HepG2 (cell line): ENCODE measurements around the gene ARHGAP19. TPM values are rescaled to one million over a fixed set of nuclear protein-coding genes. Genes with fewer than 3 reads are reported as not detected.

Source experiments
- ARID3A ChIP-seq: IDR thresholded peaks from 2 replicates; pipeline ENCODE4 v1.6.1; 2012; ENCODE audit warnings: low read depth, low read length, improper control_type of control experiment
- EZH2 ChIP-seq: conservative IDR thresholded peaks from 2 replicates; pipeline ENCODE4 v1.6.1; 2012; ENCODE audit warnings: mild to moderate bottlenecking, low read depth, low read length, moderate library complexity
- GMEB1 ChIP-seq: sonication (generic); formaldehyde crosslinking; IDR thresholded peaks from 2 replicates; pipeline ENCODE4 v1.5.1; 2020; ENCODE audit warnings: missing genetic modification reagents, mild to moderate bottlenecking, borderline replicate concordance
- HOXA7 ChIP-seq: sonication (generic); formaldehyde crosslinking; IDR thresholded peaks from 2 replicates; pipeline ENCODE4 v1.8.1; 2022; ENCODE audit warnings: mild to moderate bottlenecking, missing genetic modification reagents, moderate library complexity
- KMT2B ChIP-seq: IDR thresholded peaks from 2 replicates; pipeline ENCODE4 v1.6.1; 2016; ENCODE audit warnings: missing genetic modification reagents, missing compliant biosample characterization
- NFYC ChIP-seq: IDR thresholded peaks from 2 replicates; pipeline ENCODE4 v1.6.1; 2016; ENCODE audit warnings: missing genetic modification reagents, missing compliant biosample characterization
- NRL ChIP-seq: sonication (generic); formaldehyde crosslinking; IDR thresholded peaks from 2 replicates; pipeline ENCODE4 v1.5.0; 2020; ENCODE audit warnings: missing genetic modification reagents, mild to moderate bottlenecking, moderate library complexity, borderline replicate concordance
- PHF5A ChIP-seq: IDR thresholded peaks from one replicate; pipeline ENCODE4 v1.6.1; 2018; ENCODE audit warnings: low read depth, missing genetic modification reagents; ENCODE audit not compliant: unreplicated experiment
- POLR2G ChIP-seq: fragments of 200-400 bp; formaldehyde crosslinking; IDR thresholded peaks from 2 replicates; pipeline ENCODE4 v1.6.1; 2018; ENCODE audit warnings: mild to moderate bottlenecking, low read depth, low read length, moderate library complexity
- RERE ChIP-seq: IDR thresholded peaks from 2 replicates; pipeline ENCODE4 v1.6.1; 2016; ENCODE audit warnings: low read depth, missing genetic modification reagents, missing compliant biosample characterization
- SIX4 ChIP-seq: sonication (generic); formaldehyde crosslinking; IDR thresholded peaks from 2 replicates; pipeline ENCODE4 v1.4.0; 2020; ENCODE audit warnings: missing genetic modification reagents
- ZFX ChIP-seq: sonication (generic); formaldehyde crosslinking; IDR thresholded peaks from 2 replicates; pipeline ENCODE4 v1.4.0; 2020; ENCODE audit warnings: mild to moderate bottlenecking, low read depth, missing genetic modification reagents, moderate library complexity
- ZFY ChIP-seq: sonication (generic); formaldehyde crosslinking; IDR thresholded peaks from 2 replicates; pipeline ENCODE4 v1.4.0; 2020; ENCODE audit warnings: missing genetic modification reagents
- ZNF235 ChIP-seq: sonication (generic); formaldehyde crosslinking; IDR thresholded peaks from 2 replicates; pipeline ENCODE4 v1.8.1; 2023; ENCODE audit warnings: mild to moderate bottlenecking, missing genetic modification reagents, borderline replicate concordance
- ZNF335 ChIP-seq: sonication (generic); formaldehyde crosslinking; IDR thresholded peaks from 2 replicates; pipeline ENCODE4 v1.4.0; 2020; ENCODE audit warnings: missing genetic modification reagents
- polyA plus RNA-seq, 8 experiments: library from polyadenylated mRNA; depleted of rRNA in 3 of 8; stranded (reverse) in 7 of 8; unstranded in 1 of 8; fragments of >200 nt; fragmentation: Illumina TruSeq in 4 of 8; extraction: Trizol in 4 of 8; gene quantifications; 2 replicates each; pipeline versions ENCODE4 v1.2.1 to v1.2.3, GENCODE V29; 2011 to 2016; ENCODE audit warnings: low read depth in 4 of 8, missing spikeins in 1 of 8, mixed read lengths in 1 of 8; ENCODE audit not compliant: insufficient read depth in 1 of 8
- total RNA-seq, 5 experiments: library from RNA; depleted of rRNA; stranded (reverse); fragments of >200 nt; fragmentation: Illumina TruSeq; extraction: Trizol; gene quantifications; 2 replicates each; pipeline ENCODE4 v1.2.3, GENCODE V29; 2016; ENCODE audit warnings: low read depth in 1 of 5

The ARHGAP19 gene
- total and polyA plus RNA-seq, 2 of the 13 experiments (the other 11 are each of a cell fraction or from before 2014, with no cell fraction given): 7.6 to 10.0 TPM

- TF ChIP-seq RERE: no peak
- no peak for TF ChIP-seq HOXA7 (CRISPR knock-in tag)
- TF ChIP-seq ZNF235 (CRISPR knock-in tag): 0 out of 2 replicates have a peak, but pooled peaks have one; percentile 60
- peak; percentile 96 for TF ChIP-seq ZFY (CRISPR knock-in tag)
- peak; percentile 87 for TF ChIP-seq ZNF335
- peak; percentile 95 for TF ChIP-seq NFYC (CRISPR knock-in tag)
- peak; percentile 67; the same call in 1 of the 2 replicates for TF ChIP-seq NRL (CRISPR knock-in tag)
- TF ChIP-seq ARID3A: no peak; the same call in 1 of the 2 replicates
- peak; percentile 67; the same call in 1 of the 2 replicates for TF ChIP-seq GMEB1 (CRISPR knock-in tag)
- TF ChIP-seq PHF5A (CRISPR knock-in tag): no peak
- TF ChIP-seq SIX4: no peak; the same call in 1 of the 2 replicates
- no peak for TF ChIP-seq EZH2
- TF ChIP-seq POLR2G: peak; percentile 92
- peak; percentile 83 for TF ChIP-seq KMT2B (CRISPR knock-in tag)
- TF ChIP-seq ZFX (CRISPR knock-in tag): peak; percentile 97
Measured at GRCh38 chr10:97292097-97292861, at the start of gene ARHGAP19 (continued).
